ENCODE measurements around the gene CMIP. TPM values are rescaled to one million over a fixed set of nuclear protein-coding genes. Genes with fewer than 3 reads are reported as not detected.

Gene CMIP
- total RNA-seq, 1 experiment from 2014 or later: 10.7 TPM

- no peak for DNase-seq (ENCODE audit: low read depth in 1 of 2, low spot score in 2 of 2)
- no peaks in the 10 kb centered on the region for H3K36me3 ChIP-seq
- H3K4me3 ChIP-seq: no peak overlapping the region
- no peaks in the 10 kb centered on the region for H3K4me1 ChIP-seq (replicated peaks)
- no peaks in the 10 kb centered on the region for H3K27me3 ChIP-seq (replicated peaks)
- no peaks in the 10 kb centered on the region for H3K9me3 ChIP-seq (replicated peaks)
- no peak overlapping the region for H3K27ac ChIP-seq
These were observed 312.2 kb downstream of the CMIP start for GRCh38 chr16:81756615-81757356.

- Histone ChIP-seq H3K27me3 (replicated peaks) (0 out of 2 replicates have a peak, but pooled peaks cover 2% of the 10 kb centered on the region), H3K9me3 (replicated peaks) (no peaks in the 10 kb centered on the region), H3K27ac (no peak overlapping the region), H3K4me3 (no peak overlapping the region), H3K4me1 (replicated peaks) (no peaks in the 10 kb centered on the region), H3K36me3 (no peaks in the 10 kb centered on the region)
- DNase-seq (ENCODE audit: low read depth in 1 of 2, low spot score in 2 of 2): no peak
These were observed 313.8 kb downstream of the CMIP start for GRCh38 chr16:81758376-81758775.

Other genes with a start within 250 kb of the CMIP start
- gene BCO1, start 206.1 kb upstream of the CMIP start, total RNA-seq (2014; rRNA removed; shearing (Covaris generic)): not detected in 2 replicates
- 7.5 and 8.6 TPM in 2 replicates for gene GAN, start 129.8 kb upstream of the CMIP start, total RNA-seq (2014; rRNA removed; shearing (Covaris generic))